Measurements from ENCODE around the gene HRK.

Gene HRK

GRCh38 chr12:116915326-116915725, 34.1 kb upstream of the HRK start:
- Mint-ChIP-seq H3K4me3 (no peak overlapping the region), H3K4me1 (ENCODE audit: low read depth) (peaks cover 72% of the 10 kb centered on the region), H3K36me3 (peaks cover 12% of the 10 kb centered on the region), H3K27ac (no peak overlapping the region), H3K27me3 (no peaks in the 10 kb centered on the region), H3K9me3 (ENCODE audit: low read depth) (no peaks in the 10 kb centered on the region)

- Mint-ChIP-seq H3K36me3 (peaks cover 2% of the 10 kb centered on the region), H3K4me3 (peak within 1 kb of the TSS; percentile 91), H3K27me3 (no peaks in the 10 kb centered on the region), H3K27ac (peak within 1 kb of the TSS; percentile 91), H3K9me3 (ENCODE audit: low read depth) (no peaks in the 10 kb centered on the region), H3K4me1 (ENCODE audit: low read depth) (peaks cover 40% of the 10 kb centered on the region)
Measured at GRCh38 chr12:116910645-116911451, 29.6 kb upstream of the HRK start, which contains the start of gene FBXW8. FBXW8 (plus strand) TSS chr12:116910950; CDS start chr12:116911038, 88 bp downstream.

- no peaks in the 10 kb centered on the region for H3K36me3 Mint-ChIP-seq
- H3K4me1 Mint-ChIP-seq (ENCODE audit: low read depth), result peaks cover 35% of the 10 kb centered on the region
Measured at GRCh38 chr12:116910280-116910644, 29.0 kb upstream of the HRK start.

GRCh38 chr12:116906285-116906684, 25.0 kb upstream of the HRK start:
- H3K27me3 Mint-ChIP-seq, result peaks cover 10% of the 10 kb centered on the region
- H3K27ac Mint-ChIP-seq, result no peak overlapping the region

More at GRCh38 chr12:116910280-116910644, 29.0 kb upstream of the HRK start:
- Mint-ChIP-seq H3K9me3 (ENCODE audit: low read depth) (no peaks in the 10 kb centered on the region), H3K27ac (peak overlapping the region; percentile 91), H3K4me3 (peak overlapping the region; percentile 90), H3K27me3 (no peaks in the 10 kb centered on the region)

GRCh38 chr12:116903818-116904217, 22.6 kb upstream of the HRK start:
- Mint-ChIP-seq H3K36me3 (no peaks in the 10 kb centered on the region), H3K4me1 (ENCODE audit: low read depth) (no peaks in the 10 kb centered on the region), H3K27ac (no peak overlapping the region), H3K9me3 (ENCODE audit: low read depth) (no peaks in the 10 kb centered on the region), H3K27me3 (peaks cover 16% of the 10 kb centered on the region), H3K4me3 (no peak overlapping the region)

More at GRCh38 chr12:116906285-116906684, 25.0 kb upstream of the HRK start:
- Mint-ChIP-seq H3K9me3 (ENCODE audit: low read depth) (no peaks in the 10 kb centered on the region), H3K36me3 (no peaks in the 10 kb centered on the region), H3K4me3 (no peak overlapping the region), H3K4me1 (ENCODE audit: low read depth) (peaks cover 6% of the 10 kb centered on the region)

- Mint-ChIP-seq H3K27ac (no peak overlapping the region), H3K4me1 (ENCODE audit: low read depth) (no peaks in the 10 kb centered on the region), H3K36me3 (no peaks in the 10 kb centered on the region), H3K27me3 (peaks cover 19% of the 10 kb centered on the region), H3K4me3 (no peak overlapping the region), H3K9me3 (ENCODE audit: low read depth) (no peaks in the 10 kb centered on the region)
Measured at GRCh38 chr12:116901612-116902011, 20.4 kb upstream of the HRK start.

GRCh38 chr12:116898669-116899068, 17.4 kb upstream of the HRK start:
- H3K4me1 Mint-ChIP-seq (ENCODE audit: low read depth), result no peaks in the 10 kb centered on the region
- peaks cover 17% of the 10 kb centered on the region for H3K27me3 Mint-ChIP-seq
- no peaks in the 10 kb centered on the region for H3K36me3 Mint-ChIP-seq
- H3K27ac Mint-ChIP-seq, result no peak overlapping the region
- H3K4me3 Mint-ChIP-seq, result no peak overlapping the region
- no peaks in the 10 kb centered on the region for H3K9me3 Mint-ChIP-seq (ENCODE audit: low read depth)

GRCh38 chr12:116897476-116897875, 16.2 kb upstream of the HRK start:
- H3K27me3 Mint-ChIP-seq, result peaks cover 17% of the 10 kb centered on the region

GRCh38 chr12:116896411-116896924, 15.2 kb upstream of the HRK start:
- peaks cover 12% of the 10 kb centered on the region for H3K27me3 Mint-ChIP-seq
- no peaks in the 10 kb centered on the region for H3K36me3 Mint-ChIP-seq
- no peak overlapping the region for H3K27ac Mint-ChIP-seq
- no peaks in the 10 kb centered on the region for H3K9me3 Mint-ChIP-seq (ENCODE audit: low read depth)
- H3K4me3 Mint-ChIP-seq, result no peak overlapping the region
- no peaks in the 10 kb centered on the region for H3K4me1 Mint-ChIP-seq (ENCODE audit: low read depth)

More at GRCh38 chr12:116897476-116897875, 16.2 kb upstream of the HRK start:
- Mint-ChIP-seq H3K4me3 (no peak overlapping the region), H3K9me3 (ENCODE audit: low read depth) (no peaks in the 10 kb centered on the region), H3K4me1 (ENCODE audit: low read depth) (no peaks in the 10 kb centered on the region), H3K36me3 (no peaks in the 10 kb centered on the region), H3K27ac (no peak overlapping the region)

GRCh38 chr12:116894913-116895312, 13.7 kb upstream of the HRK start:
- no peak overlapping the region for H3K27ac Mint-ChIP-seq
- H3K27me3 Mint-ChIP-seq, result peaks cover 8% of the 10 kb centered on the region
- no peaks in the 10 kb centered on the region for H3K4me1 Mint-ChIP-seq (ENCODE audit: low read depth)
- H3K4me3 Mint-ChIP-seq, result no peak overlapping the region
- no peaks in the 10 kb centered on the region for H3K36me3 Mint-ChIP-seq
- H3K9me3 Mint-ChIP-seq (ENCODE audit: low read depth), result no peaks in the 10 kb centered on the region

GRCh38 chr12:116892349-116893140, 11.3 kb upstream of the HRK start:
- H3K36me3 Mint-ChIP-seq, result no peaks in the 10 kb centered on the region
- H3K4me1 Mint-ChIP-seq (ENCODE audit: low read depth), result no peaks in the 10 kb centered on the region
- H3K27ac Mint-ChIP-seq, result no peak overlapping the region
- H3K4me3 Mint-ChIP-seq, result no peak overlapping the region
- H3K9me3 Mint-ChIP-seq (ENCODE audit: low read depth), result no peaks in the 10 kb centered on the region
- peaks cover 3% of the 10 kb centered on the region for H3K27me3 Mint-ChIP-seq

GRCh38 chr12:116891019-116891418, 9.8 kb upstream of the HRK start:
- Mint-ChIP-seq H3K9me3 (ENCODE audit: low read depth) (no peaks in the 10 kb centered on the region), H3K27me3 (peaks cover 4% of the 10 kb centered on the region), H3K4me3 (no peak overlapping the region), H3K27ac (no peak overlapping the region), H3K4me1 (ENCODE audit: low read depth) (no peaks in the 10 kb centered on the region), H3K36me3 (no peaks in the 10 kb centered on the region)

GRCh38 chr12:116890330-116890729, 9.1 kb upstream of the HRK start:
- Mint-ChIP-seq H3K4me1 (ENCODE audit: low read depth) (no peaks in the 10 kb centered on the region), H3K27me3 (peaks cover 4% of the 10 kb centered on the region), H3K36me3 (no peaks in the 10 kb centered on the region), H3K4me3 (no peak overlapping the region), H3K9me3 (ENCODE audit: low read depth) (no peaks in the 10 kb centered on the region), H3K27ac (no peak overlapping the region)

GRCh38 chr12:116887897-116888296, 6.7 kb upstream of the HRK start:
- no peak overlapping the region for H3K4me3 Mint-ChIP-seq
- peaks cover 8% of the 10 kb centered on the region for H3K27me3 Mint-ChIP-seq
- H3K36me3 Mint-ChIP-seq, result no peaks in the 10 kb centered on the region
- no peaks in the 10 kb centered on the region for H3K9me3 Mint-ChIP-seq (ENCODE audit: low read depth)
- H3K27ac Mint-ChIP-seq, result no peak overlapping the region
- H3K4me1 Mint-ChIP-seq (ENCODE audit: low read depth), result no peaks in the 10 kb centered on the region

- Mint-ChIP-seq H3K27me3 (peaks cover 14% of the 10 kb centered on the region), H3K4me1 (ENCODE audit: low read depth) (peaks cover 2% of the 10 kb centered on the region), H3K4me3 (no peak overlapping the region), H3K36me3 (no peaks in the 10 kb centered on the region), H3K9me3 (ENCODE audit: low read depth) (no peaks in the 10 kb centered on the region), H3K27ac (no peak overlapping the region)
Measured at GRCh38 chr12:116887244-116887643, 6.0 kb upstream of the HRK start.
